NCI-H2081 (cell line): ENCODE data around the gene LIPE.

ENCODE experiments used
- DNase-seq, 2 experiments: peaks; one replicate each; lab custom pipeline; 2025; lab: John Stamatoyannopoulos, UW

LIPE gene

DNA sequence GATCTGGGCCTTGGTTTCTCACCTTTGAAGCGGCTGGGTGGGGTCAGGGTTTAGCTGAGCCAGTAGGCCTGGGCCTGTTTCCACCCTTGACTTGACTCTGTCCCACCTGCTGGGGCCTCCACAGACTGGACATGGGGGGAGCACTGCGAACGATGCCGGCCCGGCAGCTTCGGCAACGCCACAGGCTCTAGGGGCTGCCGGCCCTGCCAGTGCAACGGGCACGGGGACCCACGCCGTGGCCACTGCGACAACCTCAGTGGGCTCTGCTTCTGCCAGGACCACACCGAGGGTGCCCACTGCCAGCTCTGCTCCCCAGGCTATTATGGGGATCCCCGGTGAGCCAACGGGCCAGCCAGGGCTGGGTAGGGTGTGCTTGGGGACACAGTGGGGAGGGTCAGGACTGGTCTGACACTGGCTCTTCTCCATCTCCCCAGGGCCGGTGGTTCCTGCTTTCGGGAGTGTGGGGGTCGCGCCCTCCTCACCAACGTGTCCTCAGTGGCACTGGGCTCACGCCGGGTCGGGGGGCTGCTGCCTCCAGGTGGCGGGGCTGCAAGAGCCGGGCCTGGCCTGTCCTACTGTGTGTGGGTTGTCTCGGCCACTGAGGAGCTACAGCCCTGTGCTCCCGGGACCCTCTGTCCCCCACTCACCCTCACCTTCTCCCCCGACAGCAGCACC, 73.7 kb downstream of the LIPE start:
- no peak for DNase-seq

DNA sequence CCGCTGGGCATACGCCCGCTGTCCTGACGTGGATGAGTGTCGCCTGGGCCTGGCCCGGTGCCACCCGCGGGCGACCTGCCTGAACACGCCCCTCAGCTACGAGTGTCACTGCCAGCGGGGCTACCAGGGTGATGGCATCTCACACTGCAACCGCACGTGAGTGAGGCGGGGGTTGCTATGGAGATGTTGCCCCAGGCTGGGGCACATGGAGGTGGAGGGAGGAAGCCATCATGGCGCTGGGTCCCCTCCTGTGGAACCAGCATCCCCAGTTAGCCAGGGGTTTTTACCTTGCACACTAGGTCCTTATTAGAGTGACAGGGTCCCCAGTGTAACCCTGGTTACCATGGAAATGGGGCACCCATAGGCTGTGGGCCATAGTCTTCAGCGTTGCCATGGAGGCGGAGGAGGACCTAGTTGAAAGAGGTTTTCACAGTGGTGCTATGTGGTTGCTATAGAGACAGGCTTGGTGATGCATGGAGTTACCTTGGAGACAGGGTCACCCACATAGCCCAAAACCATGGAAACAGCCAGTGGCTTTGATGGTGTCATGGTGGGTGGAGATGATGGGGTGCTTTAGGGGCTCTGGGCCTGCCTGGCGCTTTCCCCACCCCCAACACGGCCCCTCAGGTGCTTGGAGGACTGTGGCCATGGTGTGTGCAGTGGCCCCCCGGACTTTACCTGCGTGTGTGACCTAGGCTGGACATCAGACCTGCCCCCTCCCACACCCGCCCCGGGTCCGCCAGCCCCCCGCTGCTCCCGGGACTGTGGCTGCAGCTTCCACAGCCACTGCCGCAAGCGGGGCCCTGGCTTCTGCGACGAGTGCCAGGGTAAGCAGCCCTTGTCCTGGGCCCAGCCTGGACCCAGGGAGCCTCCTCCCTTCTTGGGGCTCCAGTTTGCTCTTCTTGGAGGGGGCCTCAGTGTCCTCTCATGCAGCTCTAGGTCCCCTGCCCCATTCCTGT, 74.6 kb downstream of the LIPE start:
- DNase-seq: peak; percentile 14 to 49
